ENCODE results near the gene PCSK9.

PCSK9 gene

DNA sequence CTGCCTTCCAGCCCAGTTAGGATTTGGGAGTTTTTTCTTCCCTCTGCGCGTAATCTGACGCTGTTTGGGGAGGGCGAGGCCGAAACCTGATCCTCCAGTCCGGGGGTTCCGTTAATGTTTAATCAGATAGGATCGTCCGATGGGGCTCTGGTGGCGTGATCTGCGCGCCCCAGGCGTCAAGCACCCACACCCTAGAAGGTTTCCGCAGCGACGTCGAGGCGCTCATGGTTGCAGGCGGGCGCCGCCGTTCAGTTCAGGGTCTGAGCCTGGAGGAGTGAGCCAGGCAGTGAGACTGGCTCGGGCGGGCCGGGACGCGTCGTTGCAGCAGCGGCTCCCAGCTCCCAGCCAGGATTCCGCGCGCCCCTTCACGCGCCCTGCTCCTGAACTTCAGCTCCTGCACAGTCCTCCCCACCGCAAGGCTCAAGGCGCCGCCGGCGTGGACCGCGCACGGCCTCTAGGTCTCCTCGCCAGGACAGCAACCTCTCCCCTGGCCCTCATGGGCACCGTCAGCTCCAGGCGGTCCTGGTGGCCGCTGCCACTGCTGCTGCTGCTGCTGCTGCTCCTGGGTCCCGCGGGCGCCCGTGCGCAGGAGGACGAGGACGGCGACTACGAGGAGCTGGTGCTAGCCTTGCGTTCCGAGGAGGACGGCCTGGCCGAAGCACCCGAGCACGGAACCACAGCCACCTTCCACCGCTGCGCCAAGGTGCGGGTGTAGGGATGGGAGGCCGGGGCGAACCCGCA is at the start of gene PCSK9:
PCSK9 (plus strand) TSS at position 207 of the 741 bp plus-strand sequence; CDS start at position 497, 290 bp downstream.
- peak in 1 of 2 donors; percentile 12 for DNase-seq

DNA sequence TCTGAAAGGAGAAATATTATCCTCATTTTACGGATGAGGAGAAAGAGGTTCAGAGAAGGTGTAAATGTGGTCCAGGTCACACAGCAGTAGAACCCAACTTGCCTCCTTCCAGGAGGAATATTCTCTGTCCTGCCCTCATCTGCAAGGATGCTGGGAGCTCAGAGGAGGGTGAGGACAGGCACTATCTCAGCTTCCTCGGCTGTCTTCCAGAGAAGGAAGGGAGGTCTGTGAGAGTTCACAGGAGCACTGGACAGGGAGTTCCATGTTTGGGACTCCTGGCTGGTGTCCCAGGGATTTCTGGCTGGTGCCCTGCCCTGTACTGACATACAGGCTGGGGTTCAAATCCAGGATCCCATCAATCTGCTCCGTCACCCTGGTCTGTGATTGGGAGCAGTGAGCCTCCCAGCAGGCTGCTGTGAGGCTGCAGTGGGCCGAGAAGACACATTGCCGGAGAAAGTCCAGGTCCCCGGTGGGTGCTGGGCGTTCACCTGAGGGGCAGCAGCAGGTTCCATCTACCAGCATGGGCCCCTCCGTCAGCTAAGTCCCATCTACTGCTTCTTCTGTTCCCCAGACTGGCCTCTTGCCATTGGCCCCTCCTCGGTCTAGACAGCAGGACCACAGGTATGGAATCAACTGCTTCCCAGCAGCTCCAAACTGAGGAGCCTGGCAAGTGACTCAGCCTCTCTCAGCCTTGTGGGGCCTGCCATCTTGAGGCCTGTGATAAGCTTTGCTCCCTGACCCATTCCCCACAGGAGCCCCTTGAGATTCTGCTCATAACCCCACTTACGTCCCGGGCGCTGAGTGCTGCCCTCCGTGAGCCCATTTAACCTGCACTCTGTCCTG is 49.2 kb upstream of the PCSK9 start:
- no peak for DNase-seq

DNA sequence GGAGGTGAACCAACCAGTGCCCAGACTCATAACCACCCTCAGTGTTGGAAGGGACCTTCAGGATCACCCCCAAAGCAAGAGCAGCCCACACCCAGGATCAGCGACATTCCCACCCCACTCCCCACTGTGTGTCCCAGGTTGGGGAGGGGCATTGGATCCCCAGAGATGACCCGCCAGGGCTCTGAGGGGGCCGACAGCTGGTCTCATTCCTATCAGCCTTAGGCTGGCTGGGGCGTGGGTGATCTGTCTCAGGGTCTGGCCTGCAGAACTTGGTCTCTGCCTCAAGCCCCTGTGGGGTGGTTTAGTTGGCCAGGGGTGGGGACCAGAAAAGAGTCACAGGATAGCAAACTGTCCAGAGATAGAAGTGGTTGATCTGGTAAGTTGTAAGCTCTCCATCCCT is 48.4 kb upstream of the PCSK9 start:
- no peak for DNase-seq

DNA sequence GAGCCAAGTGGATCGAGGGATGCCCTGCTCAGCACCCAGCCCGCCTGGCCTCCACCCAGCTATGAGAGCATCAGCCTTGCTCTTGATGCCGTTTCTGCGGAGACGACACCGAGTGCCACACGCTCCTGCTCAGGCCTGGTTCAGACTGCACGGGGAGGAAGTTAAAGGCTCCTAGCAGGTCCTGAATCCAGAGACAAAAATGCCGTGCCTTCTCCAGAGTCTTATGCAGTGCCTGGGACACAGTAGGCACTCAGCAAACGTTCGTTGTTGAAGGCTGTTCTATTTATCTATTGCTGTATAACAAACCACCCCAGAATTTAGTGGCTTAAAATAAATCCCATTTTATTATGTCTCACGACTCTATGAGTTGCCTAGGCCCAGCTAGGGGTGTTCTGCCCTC is 47.4 kb upstream of the PCSK9 start:
- DNase-seq = no peak

DNA sequence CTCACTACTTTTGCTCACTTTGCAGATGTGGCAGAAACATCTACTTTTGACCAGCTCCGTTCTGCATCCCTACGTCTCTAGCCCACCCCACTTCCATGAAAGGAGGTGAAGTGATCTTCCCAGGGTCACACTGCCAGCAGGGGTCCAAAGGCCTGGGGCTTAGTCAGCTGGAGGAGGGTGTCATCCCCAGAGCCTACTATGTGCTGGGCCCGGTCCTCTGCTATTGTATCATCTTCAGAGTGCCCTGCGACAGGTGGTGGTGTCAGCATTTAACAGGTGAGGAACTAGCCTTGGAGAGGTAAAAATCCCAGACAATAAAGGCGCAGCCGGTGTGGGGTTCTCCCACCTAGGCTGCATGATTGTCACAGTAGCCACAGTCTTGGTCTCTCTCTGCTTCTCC is 46.2 kb upstream of the PCSK9 start:
- no peak for DNase-seq

DNA sequence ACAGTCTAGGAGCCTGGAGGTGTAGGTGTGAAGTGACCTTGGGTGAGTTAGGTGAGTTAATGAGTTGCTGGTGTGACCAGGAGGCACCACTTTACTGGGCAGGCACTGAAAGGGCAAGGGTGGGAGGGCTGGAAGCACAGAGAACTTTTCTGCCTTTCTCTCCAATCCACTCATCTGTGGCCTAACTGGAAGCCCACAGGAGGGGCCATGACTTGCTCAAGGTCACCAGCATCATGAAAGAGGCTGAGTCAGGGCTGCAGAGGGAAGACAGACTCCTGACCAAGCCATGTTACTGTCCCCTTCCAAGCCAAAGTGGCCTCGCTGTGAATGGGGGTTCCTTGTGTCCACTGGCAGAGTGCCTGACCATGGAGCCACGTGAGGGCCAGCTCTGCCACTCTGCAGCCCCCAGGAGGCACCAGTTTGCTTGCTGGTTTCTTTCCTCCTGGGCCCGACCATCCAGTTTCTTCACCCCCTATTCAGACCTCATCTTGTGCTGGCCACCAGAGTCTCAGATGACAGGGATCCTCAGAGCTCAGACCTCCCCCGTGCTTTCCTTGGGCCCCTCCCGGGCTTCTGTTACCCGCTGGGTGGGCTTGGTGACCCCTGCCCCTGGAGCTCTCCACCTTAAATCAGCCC is 44.9 kb upstream of the PCSK9 start:
- no peak for DNase-seq

DNA sequence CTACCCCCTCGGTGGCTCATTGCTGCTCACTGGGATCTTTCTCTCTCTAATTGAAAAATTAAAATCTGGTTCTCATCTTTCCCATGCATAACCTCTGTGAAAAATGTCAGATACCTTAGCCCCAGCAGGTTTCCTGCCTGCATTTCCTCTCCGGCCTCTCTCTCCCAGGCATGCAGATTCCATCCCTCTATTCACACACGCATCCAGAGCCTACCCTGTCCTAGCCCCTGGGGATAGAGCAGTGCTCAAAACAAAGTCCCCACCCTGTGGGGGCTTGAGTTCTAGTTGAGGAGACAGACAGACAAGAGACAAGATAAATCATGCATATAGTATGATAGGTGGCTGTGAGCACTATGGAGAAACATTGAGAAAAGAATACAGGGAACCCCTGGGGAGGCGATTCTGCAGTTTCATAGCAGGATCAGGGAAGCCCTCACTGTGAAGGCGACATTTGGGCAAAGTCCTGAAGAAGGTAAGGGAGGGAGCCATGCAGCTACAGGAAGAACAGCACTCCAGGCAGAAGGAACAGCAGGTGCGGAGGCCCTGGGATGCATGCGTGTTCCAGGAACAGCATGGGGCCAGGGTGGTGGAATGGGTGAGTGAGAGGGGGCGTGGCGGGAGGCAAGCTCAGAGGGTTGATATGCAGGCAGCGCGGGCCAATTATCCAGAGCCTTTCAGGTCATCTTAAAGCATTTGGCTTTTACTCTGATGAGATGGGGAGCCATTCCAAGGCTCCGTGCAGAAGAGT is 44.2 kb upstream of the PCSK9 start:
- no peak for DNase-seq

DNA sequence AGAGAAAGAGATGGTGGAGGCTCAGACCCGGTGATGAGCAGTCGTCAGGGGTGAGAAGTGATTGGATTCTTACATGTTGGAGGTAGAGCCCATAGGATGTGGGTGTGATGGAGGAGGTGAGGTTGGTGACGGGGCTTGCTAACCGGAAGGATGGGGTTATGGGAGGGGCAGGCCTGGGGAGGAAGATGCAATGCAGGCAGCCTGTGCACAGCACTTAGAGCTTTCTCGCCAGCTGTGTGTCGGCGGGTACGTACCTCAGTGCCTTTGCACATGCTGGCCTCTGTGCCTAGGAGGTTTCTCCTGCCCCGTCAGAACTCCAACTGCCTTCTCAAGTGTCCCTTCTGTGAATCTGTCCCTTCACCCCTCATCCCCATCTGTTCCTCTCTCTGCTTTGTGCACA is 43.5 kb upstream of the PCSK9 start:
- peak; percentile 19 to 23 for DNase-seq

DNA sequence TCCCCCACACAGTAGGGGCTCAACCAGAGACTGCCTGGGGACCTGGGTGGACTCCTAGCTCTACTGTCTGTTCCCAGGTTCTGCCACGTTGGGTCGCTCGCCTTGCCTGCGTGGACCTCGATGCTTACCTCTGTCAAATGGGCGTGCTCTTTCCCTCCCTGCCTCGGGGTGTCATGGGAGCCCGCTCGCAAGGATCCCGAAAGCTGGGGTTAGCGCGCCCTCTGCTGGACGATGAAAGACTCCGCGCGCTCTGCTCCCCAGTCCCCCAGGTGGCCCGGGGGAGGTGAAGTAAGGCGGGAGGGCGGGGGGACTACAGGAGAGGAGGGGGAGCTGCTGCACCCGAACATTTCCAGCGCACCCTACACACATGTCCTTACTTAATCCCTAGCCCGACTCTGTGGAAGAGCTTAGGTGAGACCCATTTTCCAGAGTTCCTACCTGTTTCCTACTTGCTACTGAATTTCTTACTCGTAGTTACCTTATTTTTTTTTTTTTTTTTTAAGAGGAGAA is 42.9 kb upstream of the PCSK9 start:
- peak; percentile 83 to 88 for DNase-seq

DNA sequence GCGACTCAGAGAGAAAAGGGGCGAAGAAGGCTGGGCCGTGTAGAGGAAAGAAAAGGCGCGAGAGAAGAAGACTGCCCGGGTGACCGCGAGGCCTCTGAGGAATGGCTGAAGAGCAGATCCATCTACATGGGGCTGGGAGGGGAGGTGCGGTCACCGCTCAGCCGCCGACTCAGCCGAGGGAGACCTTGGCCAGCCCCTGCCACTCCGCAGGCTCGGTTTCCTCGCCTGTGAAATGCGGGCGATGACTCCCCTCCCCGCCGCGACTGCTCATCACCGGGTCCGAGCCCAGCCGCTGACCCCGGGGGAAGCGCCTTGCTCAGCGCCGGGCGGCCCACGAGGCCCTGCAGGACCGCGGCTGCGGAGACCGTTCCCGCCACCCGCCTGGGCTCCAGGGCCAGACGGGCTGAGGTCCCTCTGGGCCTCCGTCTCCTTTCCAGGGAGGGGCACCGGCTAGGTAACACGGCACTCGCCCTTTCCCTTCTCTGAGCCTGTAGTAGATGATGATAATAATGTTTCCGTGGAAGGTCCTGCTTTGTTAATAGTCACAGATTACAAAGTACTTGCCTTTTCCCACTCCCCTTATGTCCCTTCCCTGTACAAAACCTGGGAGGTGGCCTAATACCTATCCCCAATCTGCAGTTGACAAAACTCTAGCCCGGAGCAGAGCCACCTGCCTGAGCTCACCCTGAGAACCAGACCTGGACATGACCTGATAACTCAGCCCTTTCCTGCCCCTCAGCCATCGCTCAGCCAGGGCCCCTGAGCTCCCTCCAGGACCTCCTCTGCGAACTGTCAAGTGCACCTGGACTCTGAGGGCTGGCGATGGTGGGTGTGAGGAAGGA is 42.3 kb upstream of the PCSK9 start:
- DNase-seq = peak in 1 of 2 donors; percentile 10

DNA sequence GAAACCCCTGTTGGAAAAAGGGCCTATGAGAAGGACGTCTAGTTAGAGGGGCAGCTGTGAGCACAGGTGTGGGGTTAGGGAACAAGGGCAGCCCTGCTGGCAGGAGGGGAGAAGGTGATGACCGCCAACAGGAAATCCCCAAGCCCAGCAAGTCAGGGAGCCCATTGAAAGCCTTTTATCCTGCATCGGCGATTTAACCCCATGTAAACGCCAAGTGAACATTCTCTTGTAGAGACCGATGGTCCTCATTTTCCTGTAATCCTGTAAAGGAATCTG is 41.7 kb upstream of the PCSK9 start:
- no peak for DNase-seq

DNA sequence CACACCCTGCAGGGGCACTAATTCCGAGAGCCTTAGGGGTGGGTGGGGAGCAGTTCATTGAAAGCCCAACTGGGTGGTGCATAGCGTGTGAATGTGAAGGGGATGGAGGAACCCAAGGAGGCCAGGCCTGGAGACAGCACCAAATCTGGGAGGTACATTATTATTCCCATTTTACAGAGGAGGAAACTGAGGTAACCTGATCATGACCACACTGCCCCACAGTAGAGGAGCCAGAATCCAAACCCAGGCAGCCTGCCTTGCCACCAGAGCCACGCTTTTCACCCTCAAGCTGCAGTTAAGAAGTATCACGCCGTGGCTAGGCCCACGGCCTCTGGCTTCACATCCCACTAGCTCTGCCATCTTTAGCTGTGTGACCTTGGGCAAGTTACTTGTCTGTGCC is 41.2 kb upstream of the PCSK9 start:
- DNase-seq = no peak

DNA sequence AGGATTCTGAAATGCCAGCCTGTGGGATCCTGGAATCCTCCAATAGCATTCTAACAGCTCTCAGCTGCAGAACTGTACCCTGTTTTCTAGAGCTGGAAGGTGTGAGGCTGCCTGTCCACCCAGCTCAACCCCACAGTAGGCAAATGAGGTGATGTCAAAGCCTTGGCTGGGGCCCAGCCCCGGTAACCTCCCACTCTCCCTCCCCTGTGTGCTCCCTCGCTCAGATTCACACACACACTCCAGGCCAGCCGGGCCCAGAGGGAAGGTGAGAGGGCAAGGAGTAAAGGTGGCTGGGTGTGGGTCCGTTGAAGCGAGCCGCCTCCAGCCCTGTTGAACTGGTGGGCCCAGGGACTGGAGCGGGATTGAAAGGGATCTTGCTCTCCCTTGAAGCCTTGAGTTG is 40.7 kb upstream of the PCSK9 start, which contains the start of gene BSND:
BSND (plus strand) TSS at position 257 of the 400 bp plus-strand sequence. CDS start 254 bp downstream, outside the sequence.
- no peak for DNase-seq

DNA sequence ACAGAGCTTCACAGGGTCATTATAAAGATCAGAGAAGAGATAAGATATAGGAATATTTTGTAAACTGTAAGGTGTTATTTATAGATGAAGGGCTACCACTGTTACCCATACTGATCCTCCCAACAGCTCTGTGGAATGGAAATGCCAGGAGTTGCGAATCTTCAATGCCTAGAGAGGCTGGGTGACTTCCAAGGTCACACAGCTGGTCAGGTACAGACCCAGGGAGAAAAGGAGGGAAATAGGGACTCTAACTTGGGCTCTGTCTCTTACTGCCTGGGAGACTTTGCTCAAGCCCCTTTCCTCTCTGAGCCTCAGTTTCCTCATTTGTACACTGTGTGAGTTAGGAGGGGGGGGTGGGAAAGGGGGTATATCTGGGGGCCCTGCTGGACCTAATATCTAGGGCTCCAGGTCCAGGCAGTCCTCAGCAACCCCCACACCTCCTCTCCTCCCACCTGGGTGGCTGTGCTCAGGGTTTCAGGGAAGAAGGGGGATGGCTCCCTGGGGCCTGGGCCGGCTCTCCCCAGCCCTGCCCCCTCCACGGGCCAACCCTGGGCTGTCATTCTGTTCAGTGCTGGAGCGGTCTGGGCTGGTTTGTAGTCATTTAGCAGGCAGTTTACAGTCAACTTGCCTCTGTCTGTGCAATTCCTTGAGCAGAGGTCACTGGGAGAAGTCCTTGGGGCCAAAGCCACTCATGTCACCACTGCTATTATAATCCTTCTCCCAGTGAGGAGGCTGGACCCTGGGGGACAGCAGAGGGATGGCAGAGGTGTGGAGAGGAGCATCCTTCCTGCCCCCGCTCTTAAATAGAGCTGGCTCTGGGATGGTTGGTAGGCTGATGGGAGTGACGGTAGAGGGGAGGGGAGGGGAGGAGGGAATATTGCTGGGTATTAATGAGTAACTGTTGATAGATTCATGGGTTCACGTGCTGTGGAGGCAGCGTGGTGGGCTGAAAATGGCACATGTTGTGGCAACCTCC is 39.0 kb upstream of the PCSK9 start:
- no peak for DNase-seq

DNA sequence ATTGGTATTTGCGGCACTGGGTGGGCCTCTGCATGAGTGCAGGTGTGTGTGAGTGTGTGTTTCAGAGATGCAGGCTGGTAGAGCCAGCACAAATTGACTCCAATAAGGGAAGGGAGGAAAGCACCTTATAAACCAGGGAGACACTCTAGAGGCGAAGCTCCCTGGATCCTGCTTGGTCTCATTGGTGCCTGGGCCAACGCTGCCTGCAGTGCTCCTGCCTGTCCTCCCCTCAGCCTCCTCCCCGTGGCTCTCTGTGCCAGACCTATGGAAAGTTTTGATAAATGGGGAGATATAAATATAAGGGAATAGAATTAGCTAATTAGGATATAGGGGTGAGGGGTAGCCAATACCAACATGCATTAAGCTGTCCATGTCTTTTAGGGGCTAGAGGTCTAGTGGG is 38.0 kb upstream of the PCSK9 start:
- DNase-seq = no peak

DNA sequence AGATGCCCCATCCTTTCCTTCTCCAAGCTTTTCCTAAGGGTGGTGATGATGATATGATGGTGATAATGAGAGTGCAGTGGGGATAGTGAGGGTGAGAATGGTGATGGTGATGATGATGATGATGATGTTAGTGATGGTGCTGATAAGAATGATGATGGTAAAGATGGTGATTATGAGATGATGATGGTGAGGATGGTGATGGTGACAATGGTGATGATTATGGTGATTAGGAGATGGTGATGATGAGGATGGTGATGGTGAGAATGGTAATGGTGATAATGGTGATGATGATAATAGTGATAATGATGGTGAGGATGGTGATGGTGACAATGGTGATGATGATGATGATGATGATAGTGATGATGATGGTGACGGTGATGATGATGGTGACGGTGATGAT is 36.7 kb upstream of the PCSK9 start:
- DNase-seq = no peak

DNA sequence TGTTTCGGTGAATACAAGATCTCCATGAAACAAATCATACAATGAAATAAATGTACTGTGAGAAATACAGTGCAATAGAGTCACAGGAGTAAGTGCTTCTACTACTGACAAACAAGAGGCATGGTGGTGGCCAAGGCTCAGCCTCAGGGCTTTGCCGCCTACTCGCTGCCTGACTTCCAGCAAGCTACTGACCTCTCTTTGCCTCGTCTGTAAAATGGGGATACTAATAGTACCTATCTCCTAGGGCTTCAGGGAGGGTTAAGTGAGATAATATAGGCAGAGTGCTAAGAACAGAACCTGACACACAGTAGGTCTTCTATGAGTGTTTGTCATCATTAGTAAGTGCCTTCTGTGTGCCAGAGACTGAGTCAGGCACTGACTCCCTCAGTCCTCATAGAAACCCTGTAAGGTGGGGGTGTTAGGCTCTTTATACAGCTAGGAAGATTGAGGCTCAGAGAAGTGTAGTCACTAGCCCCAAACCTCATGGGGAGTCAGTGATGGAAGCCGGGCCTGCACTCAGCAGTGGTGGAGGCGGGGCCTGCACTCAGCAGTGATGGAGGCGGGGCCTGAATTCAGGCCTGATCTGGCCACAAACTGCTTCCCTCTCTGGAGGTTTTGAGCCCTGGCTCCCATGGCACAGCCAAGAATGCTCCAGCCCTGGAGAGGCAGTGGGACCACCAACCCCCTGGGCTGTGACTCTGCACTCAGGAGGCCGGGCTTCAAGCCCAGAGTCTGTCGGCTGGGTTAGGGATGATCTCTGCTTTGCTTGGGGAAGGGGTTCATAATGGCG is 33.8 kb upstream of the PCSK9 start:
- DNase-seq = no peak

DNA sequence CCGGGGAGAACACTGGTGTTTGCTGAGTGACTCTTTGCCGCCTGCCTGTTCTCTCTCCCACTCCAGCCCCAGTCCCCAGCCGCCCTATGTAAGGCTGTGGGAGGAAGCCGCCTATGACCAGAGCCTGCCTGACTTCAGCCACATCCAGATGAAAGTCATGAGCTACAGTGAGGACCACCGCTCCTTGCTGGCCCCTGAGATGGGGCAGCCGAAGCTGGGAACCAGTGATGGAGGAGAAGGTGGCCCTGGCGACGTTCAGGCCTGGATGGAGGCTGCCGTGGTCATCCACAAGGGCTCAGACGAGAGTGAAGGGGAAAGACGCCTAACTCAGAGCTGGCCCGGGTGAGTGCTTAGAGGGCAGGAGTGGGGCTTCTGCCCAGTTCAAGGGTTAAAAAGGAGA is 32.4 kb upstream of the PCSK9 start:
- no peak for DNase-seq

DNA sequence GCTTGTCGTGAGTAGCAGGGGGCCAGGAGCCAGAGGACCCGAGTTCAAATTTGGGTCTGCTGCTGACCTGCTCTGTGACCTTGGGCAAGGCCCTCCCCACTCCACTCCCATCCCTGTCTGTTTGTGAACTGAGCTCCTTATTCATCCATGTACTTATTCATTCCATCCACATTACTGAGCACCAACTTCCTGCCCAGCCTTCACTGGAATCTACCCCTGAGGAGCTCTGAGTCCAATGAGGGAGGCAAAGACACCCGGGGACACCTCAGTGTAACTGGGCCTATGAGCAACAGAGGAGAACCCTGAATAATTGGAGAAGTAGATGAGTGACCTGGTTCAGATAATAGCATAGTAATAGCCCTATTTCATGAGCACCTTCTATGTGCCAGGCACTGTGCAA is 31.7 kb upstream of the PCSK9 start:
- DNase-seq = no peak
